C4-2B (cell line): ENCODE results near the gene BDH1.
A peak's percentile ranks its signal among the peaks of the same experiment; 100 is the strongest.

Source experiments
- H3K27ac ChIP-seq: fragments of 450-650 bp; 2 replicates; pipeline ENCODE4 v1.5.1; 2017
- CTCF ChIP-seq: fragments of 450-650 bp; conservative IDR thresholded peaks from 2 replicates; pipeline ENCODE4 v1.5.1; 2017; ENCODE audit warnings: mild to moderate bottlenecking
- ZFX ChIP-seq: fragments of 450-650 bp; IDR thresholded peaks from 2 replicates; pipeline ENCODE4 v1.6.1; 2017

BDH1 gene

GRCh38 chr3:197527569-197527968, 28.2 kb downstream of the BDH1 start:
- TF ChIP-seq ZFX (no peak), CTCF (no peak)
- no peak overlapping the region for H3K27ac ChIP-seq

- no peak for TF ChIP-seq CTCF
- no peak for TF ChIP-seq ZFX
These were observed 30.1 kb downstream of the BDH1 start for GRCh38 chr3:197525706-197526105.

GRCh38 chr3:197524128-197524527, 31.6 kb downstream of the BDH1 start:
- TF ChIP-seq CTCF (no peak), ZFX (no peak)
- no peak overlapping the region for H3K27ac ChIP-seq

More at GRCh38 chr3:197525706-197526105, 30.1 kb downstream of the BDH1 start:
- H3K27ac ChIP-seq = no peak overlapping the region

GRCh38 chr3:197523526-197523925, 32.2 kb downstream of the BDH1 start:
- TF ChIP-seq CTCF = no peak
- TF ChIP-seq ZFX = no peak
- no peak overlapping the region for H3K27ac ChIP-seq

GRCh38 chr3:197522881-197523441, 32.8 kb downstream of the BDH1 start:
- no peak for TF ChIP-seq CTCF
- TF ChIP-seq ZFX = no peak
- H3K27ac ChIP-seq = peak overlapping the region; percentile 4; the same call in 1 of the 2 replicates

- peak overlapping the region; percentile 4; the same call in 1 of the 2 replicates for H3K27ac ChIP-seq
- TF ChIP-seq CTCF (no peak), ZFX (no peak)
These were observed 33.5 kb downstream of the BDH1 start for GRCh38 chr3:197522183-197522715.

GRCh38 chr3:197521277-197522182, 34.2 kb downstream of the BDH1 start:
- TF ChIP-seq ZFX = no peak
- no peak for TF ChIP-seq CTCF
- peak overlapping the region; percentile 4; the same call in 1 of the 2 replicates for H3K27ac ChIP-seq
